Glomerular endothelial cell (primary cell): Measurements from ENCODE around the gene PAOX. TPM values are rescaled to one million over a fixed set of nuclear protein-coding genes. Genes with fewer than 3 reads are reported as not detected.

ENCODE experiments used
- DNase-seq: peaks from one replicate; pipeline ENCODE4 v3.0.0-alpha.2; 2011; ENCODE audit warnings: low read depth, low spot score; ENCODE audit errors: extremely low read depth
- total RNA-seq: library from RNA; depleted of rRNA; stranded (reverse); fragments of >200 nt; gene quantifications from 2 replicates; pipeline ENCODE4 v1.2.3, GENCODE V29; 2015

The PAOX gene
- total RNA-seq, 1 donor from 2014 or later, result 7.9 TPM

DNA sequence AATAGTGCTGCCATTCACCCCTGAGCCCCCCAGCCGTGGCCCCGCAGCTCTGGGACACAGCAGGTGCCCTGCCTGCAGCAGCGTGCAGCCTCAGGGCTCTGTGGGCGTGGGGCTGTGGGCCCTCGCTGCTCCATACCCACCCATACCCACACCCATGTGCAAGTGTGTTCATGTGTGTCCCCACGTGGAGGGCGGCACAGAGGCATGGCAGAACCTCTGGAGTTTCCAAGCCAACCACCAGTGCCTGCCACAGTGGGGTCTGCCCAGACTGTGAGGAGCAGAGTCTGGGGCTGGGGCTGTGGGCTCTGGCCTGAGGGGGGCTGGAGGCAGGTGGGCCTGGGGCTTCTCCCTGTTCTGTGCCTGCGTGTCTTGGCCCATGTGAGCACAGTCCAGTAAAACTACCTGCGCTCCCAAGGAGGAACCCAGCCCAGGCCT lies 29.5 kb upstream of the PAOX start:
- no peak for DNase-seq

DNA sequence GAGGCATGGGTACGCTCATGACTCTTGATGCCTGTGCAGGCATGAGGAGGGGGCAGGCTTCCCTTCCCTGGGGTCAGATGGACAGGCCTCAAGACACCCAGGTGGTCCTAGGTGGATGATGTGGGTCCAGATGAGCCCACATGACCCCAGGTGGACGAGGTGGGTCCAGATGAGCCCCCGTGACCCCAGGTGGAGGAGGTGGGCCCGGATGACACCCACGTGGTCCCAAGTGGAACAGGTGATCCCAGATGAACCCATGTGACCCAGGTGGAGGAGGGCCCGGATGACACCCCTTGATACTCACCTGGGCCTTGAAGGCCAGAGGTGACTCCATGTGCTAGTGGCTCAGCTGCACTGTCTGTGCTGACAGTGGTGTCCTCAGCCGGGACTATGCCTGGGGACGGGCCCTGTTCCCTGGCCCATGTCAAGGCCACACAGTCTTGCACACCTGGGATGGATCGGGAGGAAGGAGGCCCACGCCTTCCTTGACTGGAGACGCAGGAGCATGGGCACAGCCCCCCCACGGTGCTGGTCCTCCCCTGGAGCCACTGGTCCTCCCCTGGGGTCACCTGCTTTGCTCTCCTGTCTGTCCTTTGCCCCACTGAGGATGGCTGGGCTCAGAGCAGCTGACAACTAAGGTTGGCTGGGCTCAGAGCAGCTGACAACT lies 28.6 kb upstream of the PAOX start:
- no peak for DNase-seq

DNA sequence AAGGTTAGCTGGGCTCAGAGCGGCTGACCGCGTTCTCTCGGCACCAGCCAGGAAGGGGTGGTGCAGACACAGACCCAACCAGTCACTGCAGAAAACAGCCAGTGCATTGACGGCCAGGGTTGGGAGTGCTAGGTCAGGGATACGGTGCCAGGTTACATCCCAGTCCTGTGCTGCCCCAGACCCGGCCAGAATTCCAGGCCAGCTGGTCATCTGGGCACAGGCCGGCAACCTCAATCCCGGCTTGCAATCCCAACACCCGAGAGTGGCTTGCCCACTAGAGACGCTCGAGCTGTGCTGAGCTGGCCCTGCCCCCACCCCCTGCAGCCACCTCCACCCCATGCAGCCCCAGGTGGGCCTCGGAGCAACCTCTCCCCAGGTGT lies 28.1 kb upstream of the PAOX start:
- DNase-seq, result no peak

DNA sequence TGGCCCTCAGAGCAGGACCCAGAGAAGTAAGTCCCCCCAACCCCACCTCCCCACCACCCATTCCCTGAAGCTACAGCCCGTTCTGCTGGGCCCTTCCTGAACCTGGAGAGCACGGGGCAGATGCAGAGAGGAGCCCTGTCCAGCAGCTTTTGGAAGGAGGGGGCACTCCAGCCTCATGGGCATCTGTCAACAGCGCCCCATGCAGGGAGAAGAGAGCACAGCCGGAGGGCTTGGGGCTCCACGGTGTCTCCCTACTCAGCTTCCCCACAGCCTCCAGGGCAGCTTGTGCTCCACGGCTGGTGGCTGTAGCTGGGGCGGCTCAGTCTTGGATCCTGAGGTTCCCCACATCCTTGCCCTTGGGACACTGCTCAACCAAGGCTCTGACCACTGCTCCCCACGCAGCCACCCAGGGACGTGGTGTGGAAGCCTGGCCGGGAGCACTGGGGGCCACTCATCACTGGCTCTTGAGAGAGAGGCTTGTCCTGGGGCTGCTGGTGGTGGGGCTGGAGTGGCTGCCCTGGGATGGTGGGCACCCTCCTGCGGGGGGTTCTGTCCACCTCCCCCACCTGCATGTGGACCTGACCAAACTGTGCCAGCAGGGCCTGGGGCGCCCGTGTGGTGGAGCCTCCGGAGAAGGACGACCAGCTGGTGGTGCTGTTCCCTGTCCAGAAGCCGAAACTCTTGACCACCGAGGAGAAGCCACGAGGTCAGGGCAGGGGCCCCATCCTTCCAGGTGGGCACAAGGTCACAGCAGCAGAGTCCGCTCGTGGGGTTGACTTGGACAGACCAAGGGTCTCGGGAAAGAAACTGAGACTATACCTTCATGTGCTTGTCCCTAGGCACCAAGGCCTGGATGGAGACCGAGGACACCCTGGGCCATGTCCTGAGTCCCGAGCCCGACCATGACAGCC lies 27.4 kb upstream of the PAOX start:
- no peak for DNase-seq

DNA sequence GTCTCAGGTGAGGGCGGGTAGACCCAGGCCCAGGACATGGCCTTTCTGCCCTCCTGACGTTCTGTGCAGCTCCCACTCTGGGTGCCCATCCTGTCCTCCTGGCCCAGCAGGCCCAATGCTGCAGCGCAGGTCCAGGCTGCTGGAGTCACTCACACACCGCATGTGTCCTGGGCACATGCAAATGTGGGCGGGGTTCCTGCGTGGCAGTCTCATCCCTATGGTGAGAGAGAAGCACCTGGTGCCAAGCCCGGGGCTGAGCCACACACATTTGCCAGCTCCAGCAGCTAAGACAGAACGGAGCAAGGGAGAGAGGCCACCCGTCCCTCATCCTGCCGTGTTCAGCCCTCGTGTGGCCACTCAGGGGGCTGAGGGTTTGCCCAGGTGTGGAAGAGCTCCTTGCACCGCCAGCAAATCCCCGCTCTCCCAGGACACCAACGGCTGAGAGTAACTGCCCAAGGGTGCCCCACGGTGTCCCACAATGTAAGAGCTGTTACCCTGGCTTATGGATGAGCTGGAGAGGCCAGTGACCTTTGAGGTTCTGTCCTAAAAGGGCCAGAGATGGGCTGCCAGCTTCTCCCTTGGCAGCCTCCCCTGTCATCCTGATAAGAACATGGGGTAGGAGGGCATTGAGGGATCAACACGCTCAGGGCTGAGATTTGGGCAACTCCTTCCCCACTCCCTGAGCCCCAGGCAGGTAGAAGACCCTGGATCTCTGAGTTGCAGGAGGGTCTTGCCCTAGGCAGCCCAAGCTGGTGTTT lies 25.7 kb upstream of the PAOX start:
- DNase-seq, result no peak

DNA sequence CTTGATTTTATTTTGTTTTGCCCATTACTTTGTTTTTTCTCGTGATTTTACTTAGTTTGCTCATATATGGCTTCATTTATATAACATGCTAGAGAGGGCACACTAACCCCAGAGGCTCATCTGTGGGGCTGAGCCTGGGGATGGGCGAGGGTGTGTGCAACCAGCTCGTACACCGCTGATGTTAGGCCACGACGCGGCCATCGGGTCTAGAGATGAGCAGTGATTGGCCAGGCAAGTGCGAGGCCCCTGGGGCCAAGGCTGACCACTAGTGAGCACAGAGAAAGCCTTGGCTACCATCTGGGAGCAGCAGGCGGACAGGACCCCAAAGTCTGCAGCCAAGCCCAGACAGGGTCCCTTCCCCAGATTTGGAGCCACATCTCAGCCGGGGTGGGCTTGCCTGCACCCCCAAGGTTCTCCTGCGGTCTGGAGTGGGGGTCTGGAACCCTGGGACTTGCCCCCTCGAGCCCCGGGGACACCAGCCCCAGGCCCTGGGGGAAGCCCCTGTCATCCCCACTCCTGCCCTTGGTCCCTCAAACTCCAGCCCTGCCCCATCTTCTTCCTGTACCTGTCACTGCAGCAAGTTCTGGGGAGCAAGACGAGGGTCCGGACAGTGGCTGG lies 25.0 kb upstream of the PAOX start:
- no peak for DNase-seq

DNA sequence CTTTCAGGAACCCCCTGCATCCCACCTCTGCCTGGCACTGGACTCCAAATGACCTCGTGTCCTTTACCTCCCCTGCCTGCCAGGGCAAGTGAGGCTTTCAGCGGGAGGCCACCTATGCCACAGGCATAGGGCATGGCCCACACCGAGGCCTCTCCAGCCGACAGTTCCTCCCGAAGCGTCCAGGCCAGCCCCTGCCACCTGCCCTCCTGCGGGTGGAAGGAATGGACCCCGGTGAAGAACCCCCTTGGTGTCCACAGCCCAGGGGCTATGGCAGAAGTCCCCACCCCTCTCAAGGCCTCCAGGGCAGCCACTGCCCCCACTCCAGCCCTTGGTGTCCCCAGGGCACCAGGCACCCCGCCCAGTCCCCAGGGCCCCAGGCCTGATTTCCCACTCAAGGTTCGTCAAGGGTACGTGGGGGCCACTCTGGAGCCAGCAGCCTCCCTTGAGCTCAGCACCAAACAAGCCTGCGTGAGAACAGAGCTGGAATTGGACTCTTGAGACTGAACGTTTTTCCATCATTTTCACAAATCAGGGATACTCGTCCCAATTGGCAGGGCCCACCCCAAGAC lies 24.3 kb upstream of the PAOX start:
- DNase-seq, result no peak

DNA sequence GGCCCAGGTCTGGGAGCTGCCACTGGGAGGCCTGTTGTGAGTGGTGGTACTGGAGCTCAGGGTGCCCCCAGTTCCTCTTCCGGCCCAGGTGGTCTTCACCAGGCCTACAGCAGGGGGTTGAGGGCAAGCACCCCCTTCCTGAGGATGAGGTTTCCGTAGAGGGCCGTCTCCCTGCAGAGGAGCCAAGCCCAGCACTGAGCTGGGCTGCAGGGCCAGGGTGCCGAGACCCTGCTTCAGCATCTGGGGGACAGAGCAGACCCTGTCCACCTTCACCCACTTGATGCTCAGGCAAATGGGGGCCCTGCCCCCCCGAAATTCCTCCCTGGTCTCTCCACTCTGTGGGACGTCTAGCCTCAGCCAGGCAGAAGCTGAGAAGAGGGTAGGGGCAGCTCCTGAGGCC lies 23.8 kb upstream of the PAOX start:
- DNase-seq, result no peak

DNA sequence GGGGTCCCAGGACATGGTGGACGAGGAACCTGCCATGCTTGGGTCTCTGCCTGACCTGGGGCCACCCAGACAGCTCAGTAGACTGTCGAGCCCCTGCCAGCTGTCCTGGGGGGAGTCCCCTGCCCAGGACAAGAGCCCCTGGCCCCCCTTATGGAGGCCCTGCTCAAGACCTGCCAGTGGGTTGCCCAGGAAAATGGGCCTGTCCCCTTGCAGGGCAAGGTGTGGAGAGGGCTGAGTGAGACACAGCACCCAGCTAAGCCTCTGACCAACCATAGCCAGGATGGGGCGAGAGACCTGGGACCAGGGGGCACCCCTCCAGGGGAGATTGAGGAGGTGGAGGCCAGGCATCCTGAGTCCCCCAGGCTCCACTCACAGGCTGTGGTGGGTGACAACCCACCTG lies 23.1 kb upstream of the PAOX start:
- DNase-seq, result no peak

DNA sequence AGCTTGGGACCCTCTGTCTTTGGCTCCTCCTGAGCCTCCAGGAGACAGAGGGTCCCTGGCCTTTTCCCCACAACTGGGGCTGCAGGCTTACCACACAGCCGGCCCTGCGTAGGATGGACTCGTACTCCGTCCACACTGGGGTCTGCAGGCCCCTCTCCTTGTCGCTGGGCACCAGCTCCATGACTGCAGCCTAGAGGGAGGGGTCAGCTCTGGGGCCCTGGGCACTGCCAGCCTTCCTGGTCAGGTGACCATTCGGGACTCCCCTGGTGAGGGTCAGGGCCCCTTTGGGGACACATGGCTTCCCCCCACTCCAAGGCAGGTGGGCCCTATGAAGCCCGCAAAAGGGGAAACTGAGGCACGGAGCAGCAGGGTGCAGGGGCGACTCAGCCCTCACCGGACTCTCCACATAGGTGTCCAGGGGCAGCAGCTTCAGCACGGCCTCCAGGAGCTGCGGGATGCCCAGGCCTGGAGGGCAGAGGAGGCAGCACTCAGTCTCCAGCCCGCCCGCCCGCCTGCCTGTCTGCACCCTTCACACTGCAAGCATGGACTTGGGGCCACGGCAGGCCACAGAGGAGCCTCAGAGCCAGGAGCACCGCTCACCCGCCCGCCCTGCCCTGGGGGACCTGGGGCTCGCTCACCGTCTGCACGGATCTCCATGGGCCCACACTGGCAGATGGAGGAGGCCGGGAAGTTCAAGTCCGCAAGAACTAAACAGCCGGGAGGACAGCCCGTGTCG lies 22.3 kb upstream of the PAOX start:
- DNase-seq, result no peak

DNA sequence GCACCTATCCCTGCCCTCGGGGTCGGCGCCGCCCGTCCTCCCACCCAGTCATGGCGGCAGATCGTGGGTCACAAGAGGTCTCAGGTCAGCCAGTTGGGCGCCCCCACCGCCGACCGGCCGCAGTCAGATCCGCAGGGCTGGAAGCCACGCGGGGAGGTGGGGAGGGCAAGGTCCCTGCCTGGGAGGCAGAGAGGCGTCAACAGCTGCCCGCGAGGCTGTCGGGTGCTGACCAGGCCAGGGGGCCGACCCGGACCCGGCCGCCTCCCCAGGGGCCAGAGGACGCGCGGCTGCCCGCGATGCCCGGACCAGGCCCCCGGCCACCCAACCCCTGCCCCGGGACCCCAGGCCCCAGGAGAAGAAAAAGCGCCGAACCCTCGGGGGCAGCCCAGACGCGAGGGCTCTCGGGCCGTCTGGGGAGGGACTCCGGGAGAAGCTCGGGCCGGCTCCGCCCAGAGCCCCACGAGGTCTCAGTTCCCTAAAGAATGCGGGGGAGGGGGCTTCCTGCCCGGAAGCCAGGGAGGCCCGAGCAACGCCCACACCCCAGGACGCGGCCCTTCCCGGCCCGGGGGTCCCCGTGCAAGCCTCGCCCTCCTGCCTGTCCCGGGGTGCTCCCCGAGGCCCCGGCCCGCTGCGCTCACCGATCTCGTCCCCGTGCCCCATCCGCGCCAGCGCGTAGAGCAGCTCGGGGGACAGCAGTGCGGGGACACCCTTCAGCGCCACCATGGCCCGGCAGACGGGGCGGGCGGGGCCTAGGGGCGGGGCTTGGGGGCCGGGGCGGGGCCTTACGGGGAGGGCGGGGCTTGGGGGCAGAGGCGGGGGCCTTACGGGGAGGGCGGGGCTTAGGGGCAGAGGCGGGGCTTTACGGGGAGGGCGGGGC lies 21.5 kb upstream of the PAOX start, which contains the start of gene FUOM:
FUOM (minus strand) TSS at position 735 of the 877 bp plus-strand sequence; CDS start at position 723, 12 bp downstream.
- no peak for DNase-seq

DNA sequence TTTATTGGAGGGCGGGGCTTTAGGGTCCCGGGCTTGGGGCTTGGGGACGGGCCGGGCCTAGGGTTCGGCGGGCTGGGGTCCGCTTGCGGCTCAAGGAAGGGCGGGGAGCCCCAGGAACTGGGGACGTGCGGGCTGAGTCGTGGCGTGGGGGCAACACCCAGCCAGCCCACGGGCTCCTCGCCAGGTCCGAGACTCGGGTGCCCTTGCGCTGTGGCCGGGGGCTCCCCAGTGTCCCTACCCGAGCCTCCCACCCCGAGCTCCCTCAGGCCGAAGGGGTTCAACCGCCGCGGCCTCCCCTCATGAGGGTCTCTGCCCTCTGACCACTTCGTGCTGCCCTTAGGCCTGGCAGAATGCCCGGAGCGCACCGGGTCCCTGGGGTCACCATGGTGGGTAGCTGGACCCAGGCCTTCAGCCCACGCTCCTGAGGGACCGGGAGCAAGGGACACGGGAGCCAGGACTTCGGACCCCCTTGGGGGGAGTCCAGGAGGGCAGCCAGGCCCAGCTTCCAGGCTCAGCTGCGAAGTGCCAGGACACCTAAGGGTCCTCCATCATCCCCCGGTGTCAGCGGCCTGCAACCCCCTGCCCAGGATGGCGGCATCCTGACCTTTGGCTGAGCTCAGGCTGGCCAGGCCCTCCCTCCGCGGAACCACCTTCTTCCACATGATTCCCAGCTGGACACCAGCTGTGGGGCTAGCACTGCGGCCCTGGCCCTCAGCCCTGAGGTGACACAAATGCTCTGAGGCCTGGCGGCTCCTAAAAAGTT lies 20.7 kb upstream of the PAOX start:
- DNase-seq, result no peak

DNA sequence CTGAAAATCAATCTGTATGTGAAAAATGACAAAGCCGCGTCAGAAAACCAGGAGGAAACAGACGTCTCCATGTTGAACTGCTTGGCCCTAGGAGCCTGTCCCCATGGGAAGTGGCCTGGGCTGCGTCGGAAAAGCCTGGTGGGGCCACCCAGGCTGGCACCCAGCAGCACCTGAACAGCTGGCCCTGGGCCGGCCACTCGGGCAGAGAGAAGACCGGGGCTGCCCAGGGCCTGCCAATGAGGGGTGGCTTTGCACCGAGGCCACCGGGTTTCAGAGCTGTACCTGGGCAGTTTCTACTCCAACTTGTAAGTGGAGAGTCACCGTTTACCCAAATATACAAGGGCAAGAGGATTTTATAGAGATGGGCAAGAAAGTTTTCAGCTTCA lies 20.1 kb upstream of the PAOX start:
- no peak for DNase-seq

DNA sequence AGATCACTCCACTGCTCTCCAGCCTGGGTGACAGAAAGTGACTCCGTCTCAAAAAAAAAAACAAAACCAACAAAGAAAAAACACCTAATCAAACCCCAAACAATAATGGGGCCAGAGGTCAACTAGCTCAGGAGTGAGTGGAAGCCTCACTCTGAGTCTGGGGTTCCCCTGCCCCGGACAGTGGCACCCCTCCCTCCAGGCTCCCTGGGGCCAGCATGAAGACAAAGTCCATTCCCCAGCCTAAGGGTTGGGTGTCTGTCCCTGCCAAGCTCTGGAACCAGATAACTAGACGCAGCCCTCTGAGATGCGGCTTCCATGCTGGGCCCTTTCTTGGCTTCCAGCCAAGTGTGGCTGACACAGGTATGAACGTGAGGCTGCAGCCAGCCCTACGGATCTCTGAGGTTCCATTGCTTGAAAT lies 19.5 kb upstream of the PAOX start:
- DNase-seq, result no peak

DNA sequence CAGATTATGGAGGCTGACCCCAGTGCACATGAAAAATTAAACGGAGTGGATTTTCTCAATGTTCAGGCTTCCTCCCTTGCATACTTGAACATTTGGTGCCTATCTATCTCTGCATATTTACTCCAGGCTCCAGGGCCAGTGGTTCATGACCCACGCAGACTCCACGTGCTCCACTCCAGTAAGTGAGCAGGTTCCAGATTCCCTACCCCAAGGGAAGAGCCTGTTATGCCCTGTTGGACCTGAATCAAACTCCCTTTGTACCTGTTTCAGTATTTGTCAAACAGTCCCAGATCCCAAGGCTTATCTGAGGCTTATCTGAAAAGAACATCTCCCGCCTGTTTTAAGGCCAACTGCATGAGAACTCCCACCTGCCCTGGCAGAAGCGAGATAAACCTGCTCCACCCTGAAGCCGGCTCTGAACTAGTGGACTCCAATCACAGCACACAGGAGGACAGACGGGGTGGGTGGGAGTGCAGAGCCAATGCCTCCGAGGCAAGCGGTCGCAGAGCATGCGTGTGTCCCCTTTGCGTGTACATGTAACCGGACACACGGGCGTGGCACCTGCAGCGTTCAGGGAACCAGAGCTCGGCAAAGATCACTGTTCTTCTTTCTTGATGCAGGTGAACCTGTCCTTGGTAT lies 19.0 kb upstream of the PAOX start:
- DNase-seq, result no peak

DNA sequence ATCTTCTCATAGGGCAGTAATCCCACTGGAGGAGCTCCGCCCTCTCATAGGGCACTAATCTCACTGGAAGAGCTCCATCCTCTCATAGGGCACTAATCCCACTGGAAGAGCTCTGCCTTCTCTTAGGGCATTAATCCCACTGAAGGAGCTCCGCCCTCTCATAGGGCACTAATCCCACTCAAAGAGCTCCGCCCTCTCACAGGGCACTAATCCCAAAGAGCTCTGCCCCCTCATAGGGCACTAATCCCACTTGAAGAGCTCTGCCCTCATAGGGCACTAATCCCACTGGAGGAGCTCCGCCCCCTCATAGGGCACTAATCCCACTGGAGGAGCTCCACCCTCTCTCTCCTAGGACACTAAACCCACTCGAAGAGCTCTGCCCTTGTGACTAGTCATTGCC lies 17.8 kb upstream of the PAOX start:
- no peak for DNase-seq

DNA sequence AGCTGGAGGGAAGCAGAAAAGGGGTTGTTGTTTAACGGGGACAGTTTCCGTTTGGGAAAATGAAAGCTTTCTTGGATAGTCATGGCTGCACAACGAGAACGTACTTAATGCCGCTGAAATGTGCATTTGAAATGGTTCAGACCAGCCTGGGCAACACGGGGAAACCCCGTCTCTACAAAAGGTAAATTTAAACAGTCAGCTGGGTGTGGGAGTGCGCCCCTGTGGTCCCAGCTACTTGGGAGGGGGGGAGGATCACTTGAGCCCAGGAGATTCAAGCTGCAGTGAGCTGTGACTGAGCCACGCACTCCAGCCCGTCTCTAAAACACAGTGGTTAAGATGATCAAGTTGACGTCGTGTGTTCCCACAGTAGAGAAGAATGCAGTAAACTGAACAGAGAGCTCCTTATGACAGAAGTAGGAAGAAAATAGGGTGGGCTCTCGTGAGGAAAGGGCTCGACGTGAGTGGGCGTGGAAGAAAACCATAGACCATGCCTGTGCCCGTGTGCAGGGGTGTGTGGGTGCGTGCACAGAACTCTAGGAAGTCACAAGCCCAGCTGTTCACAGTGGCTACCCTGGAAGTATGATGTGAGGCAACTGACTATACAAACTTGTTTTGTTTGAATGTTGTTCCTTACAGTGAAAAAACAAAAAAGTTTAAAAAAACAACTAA lies 17.2 kb upstream of the PAOX start:
- DNase-seq, result no peak
